HepG2 (cell line): ENCODE measurements around the gene REPIN1. TPM values are rescaled to one million over a fixed set of nuclear protein-coding genes. Genes with fewer than 3 reads are reported as not detected.

ENCODE experiments used
- BHLHE40 ChIP-seq: IDR thresholded peaks from 2 replicates; pipeline ENCODE4 v1.6.1; 2011; ENCODE audit warnings: low read length, improper control_type of control experiment
- HNRNPK ChIP-seq: fragments of 200-400 bp; formaldehyde crosslinking; IDR thresholded peaks from 2 replicates; pipeline ENCODE4 v1.6.1; 2018; ENCODE audit warnings: low read length, low read depth, moderate library complexity, mild to moderate bottlenecking; ENCODE audit not compliant: poor library complexity, severe bottlenecking
- KAT2B ChIP-seq: fragments of 150-350 bp; IDR thresholded peaks from 2 replicates; pipeline ENCODE4 v1.6.1; 2014; ENCODE audit warnings: low read depth, low read length, borderline replicate concordance
- MED13 ChIP-seq: sonication (generic); formaldehyde crosslinking; IDR thresholded peaks from 2 replicates; pipeline ENCODE4 v1.5.0; 2020; ENCODE audit warnings: missing genetic modification reagents
- PRPF4 ChIP-seq: fragments of 200-400 bp; formaldehyde crosslinking; IDR thresholded peaks from 2 replicates; pipeline ENCODE4 v1.6.1; 2016; ENCODE audit warnings: low read length, low read depth; ENCODE audit not compliant: poor library complexity, severe bottlenecking
- RFXAP ChIP-seq: sonication (generic); formaldehyde crosslinking; IDR thresholded peaks from 2 replicates; pipeline ENCODE4 v1.4.0; 2020; ENCODE audit warnings: missing genetic modification reagents, borderline replicate concordance
- SETDB1 ChIP-seq: sonication (generic); formaldehyde crosslinking; IDR thresholded peaks from 2 replicates; pipeline ENCODE4 v1.5.1; 2020; ENCODE audit warnings: missing genetic modification reagents, mild to moderate bottlenecking, borderline replicate concordance
- SKI ChIP-seq: fragments of 450-650 bp; IDR thresholded peaks from one replicate; pipeline ENCODE4 v1.6.1; 2018; ENCODE audit warnings: mild to moderate bottlenecking; ENCODE audit not compliant: partially characterized antibody
- SMYD3 ChIP-seq: sonication (generic); formaldehyde crosslinking; IDR thresholded peaks from 2 replicates; pipeline ENCODE4 v1.8.1; 2023; ENCODE audit warnings: mild to moderate bottlenecking, missing genetic modification reagents
- SOX6 ChIP-seq, 2 experiments: fragments of 450-650 bp in 1 of 2; sonication (generic) in 1 of 2; formaldehyde crosslinking in 1 of 2; IDR thresholded peaks; 2 replicates each; pipeline versions ENCODE4 v1.4.0 to v1.6.1; 2017 to 2020; ENCODE audit warnings: antibody characterized with exemption in 1 of 2, mild to moderate bottlenecking in 1 of 2, missing genetic modification reagents in 1 of 2
- TBL1XR1 ChIP-seq: fragments of 150-350 bp; IDR thresholded peaks from 2 replicates; pipeline ENCODE4 v1.6.1; 2014; ENCODE audit warnings: borderline replicate concordance, low read length; ENCODE audit not compliant: partially characterized antibody
- ZNF160 ChIP-seq: sonication (generic); formaldehyde crosslinking; IDR thresholded peaks from 2 replicates; pipeline ENCODE4 v1.8.0; 2022; ENCODE audit warnings: mild to moderate bottlenecking, inconsistent platforms, missing genetic modification reagents
- ZNF446 ChIP-seq: sonication (generic); formaldehyde crosslinking; IDR thresholded peaks from 2 replicates; pipeline ENCODE4 v1.5.0; 2020; ENCODE audit warnings: mild to moderate bottlenecking, missing genetic modification reagents
- ZNF496 ChIP-seq: sonication (generic); formaldehyde crosslinking; IDR thresholded peaks from 2 replicates; pipeline ENCODE4 v1.8.1; 2023; ENCODE audit warnings: mild to moderate bottlenecking, moderate library complexity, missing genetic modification reagents; ENCODE audit not compliant: insufficient replicate concordance
- ZNF562 ChIP-seq: sonication (generic); formaldehyde crosslinking; IDR thresholded peaks from 2 replicates; pipeline ENCODE4 v1.8.0; 2022; ENCODE audit warnings: missing genetic modification reagents, borderline replicate concordance
- ZNF607 ChIP-seq: sonication (generic); formaldehyde crosslinking; IDR thresholded peaks from 2 replicates; pipeline ENCODE4 v1.5.1; 2020; ENCODE audit warnings: missing genetic modification reagents, mild to moderate bottlenecking, borderline replicate concordance
- ZNF772 ChIP-seq: sonication (generic); formaldehyde crosslinking; IDR thresholded peaks from 2 replicates; pipeline ENCODE4 v1.5.0; 2020; ENCODE audit warnings: mild to moderate bottlenecking, missing genetic modification reagents
- ZNF776 ChIP-seq: sonication (generic); formaldehyde crosslinking; IDR thresholded peaks from 2 replicates; pipeline ENCODE4 v1.4.0; 2020; ENCODE audit warnings: mild to moderate bottlenecking, missing genetic modification reagents
- polyA plus RNA-seq, 8 experiments: library from polyadenylated mRNA; depleted of rRNA in 3 of 8; stranded (reverse) in 7 of 8; unstranded in 1 of 8; fragments of >200 nt; fragmentation: Illumina TruSeq in 4 of 8; extraction: Trizol in 4 of 8; gene quantifications; 2 replicates each; pipeline versions ENCODE4 v1.2.1 to v1.2.3, GENCODE V29; 2011 to 2016; ENCODE audit warnings: low read depth in 4 of 8, missing spikeins in 1 of 8, mixed read lengths in 1 of 8; ENCODE audit not compliant: insufficient read depth in 1 of 8
- total RNA-seq, 5 experiments: library from RNA; depleted of rRNA; stranded (reverse); fragments of >200 nt; fragmentation: Illumina TruSeq; extraction: Trizol; gene quantifications; 2 replicates each; pipeline ENCODE4 v1.2.3, GENCODE V29; 2016; ENCODE audit warnings: low read depth in 1 of 5
- TF ChIP-seq, protein P1 (sequence below): sonication (generic); formaldehyde crosslinking; conservative IDR thresholded peaks from 2 replicates; pipeline ENCODE4 v1.8.1; 2023; ENCODE audit warnings: missing genetic modification reagents
- TF ChIP-seq, protein P2 (sequence below): IDR thresholded peaks from 2 replicates; pipeline ENCODE4 v1.6.1; 2016; ENCODE audit warnings: missing compliant biosample characterization, missing genetic modification reagents, borderline replicate concordance
- TF ChIP-seq, protein P3 (sequence below): sonication (generic); formaldehyde crosslinking; IDR thresholded peaks from 2 replicates; pipeline ENCODE4 v1.5.0; 2020; ENCODE audit warnings: mild to moderate bottlenecking, missing genetic modification reagents
- TF ChIP-seq, protein P4 (sequence below): sonication (generic); formaldehyde crosslinking; IDR thresholded peaks from 2 replicates; pipeline ENCODE4 v1.5.0; 2020; ENCODE audit warnings: missing genetic modification reagents, mild to moderate bottlenecking, borderline replicate concordance

Gene REPIN1
- total and polyA plus RNA-seq, 2 of the 13 experiments (the other 11 are each of a cell fraction or from before 2014, with no cell fraction given) = 69.9 to 108 TPM

DNA sequence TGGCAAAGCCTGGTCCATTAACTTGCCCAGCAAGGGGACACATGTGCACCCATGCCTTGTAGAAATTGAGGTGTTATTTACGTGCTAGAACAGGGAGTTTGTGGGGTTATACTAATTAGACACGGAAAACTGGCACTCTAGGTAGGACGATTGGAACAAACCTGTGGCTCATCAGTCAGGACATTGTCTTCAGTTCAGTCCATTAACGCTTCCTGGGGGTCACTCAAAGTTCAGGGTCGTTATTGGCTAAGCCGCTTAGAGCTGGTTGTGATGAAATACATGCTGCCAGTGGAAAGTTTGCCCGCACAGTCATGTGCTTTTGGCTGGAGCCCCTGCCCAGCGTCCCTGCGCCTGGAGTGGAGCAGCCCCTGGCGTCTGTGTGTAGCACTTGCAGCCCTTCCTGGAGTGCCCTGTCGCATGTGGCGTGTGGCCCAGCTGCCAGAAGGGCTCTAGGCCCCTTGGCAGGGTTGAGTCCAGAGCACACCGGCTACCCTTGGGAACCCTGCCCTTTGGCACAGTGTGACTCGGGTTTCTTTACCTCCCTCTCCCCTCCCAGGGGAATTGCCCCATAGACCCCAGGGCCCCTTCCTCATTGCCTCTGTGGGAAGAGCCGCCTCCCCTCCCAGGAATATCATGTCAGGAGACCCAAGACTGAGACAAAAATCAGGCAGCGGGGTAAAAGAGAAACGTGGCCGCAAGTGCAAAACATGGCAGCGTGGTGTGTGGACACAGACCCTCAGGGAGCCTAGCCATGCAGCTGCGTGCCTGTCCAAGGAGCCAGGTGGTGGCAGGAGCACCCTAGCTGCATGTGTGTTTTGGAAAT is 20.3 kb downstream of the REPIN1 start (continued):
- TF ChIP-seq SKI (peak; percentile 93), RFXAP (CRISPR knock-in tag) (peak; percentile 96; the same call in 1 of the 2 replicates), ZNF160 (CRISPR knock-in tag) (peak; percentile 87; the same call in 1 of the 2 replicates), PRPF4 (no peak), ZNF776 (CRISPR knock-in tag) (peak; percentile 86; the same call in 1 of the 2 replicates), SETDB1 (CRISPR knock-in tag) (no peak), ZNF562 (CRISPR knock-in tag) (no peak), ZNF772 (CRISPR knock-in tag) (peak; percentile 62; the same call in 1 of the 2 replicates), ZNF446 (CRISPR knock-in tag) (no peak), ZNF496 (CRISPR knock-in tag) (no peak), KAT2B (no peak), ZNF607 (CRISPR knock-in tag) (peak; percentile 90), TBL1XR1 (peak; percentile 88), MED13 (CRISPR knock-in tag) (peak; percentile 96), SOX6 (IDR thresholded peaks at IDR 0.05) (no peak), SOX6 (CRISPR knock-in tag; IDR thresholded peaks at IDR 0.05) (peak; percentile 98), SMYD3 (CRISPR knock-in tag) (peak; percentile 88; the same call in 1 of the 2 replicates), BHLHE40 (peak; percentile 77), HNRNPK (no peak)
- TF ChIP-seq, protein P1, sequence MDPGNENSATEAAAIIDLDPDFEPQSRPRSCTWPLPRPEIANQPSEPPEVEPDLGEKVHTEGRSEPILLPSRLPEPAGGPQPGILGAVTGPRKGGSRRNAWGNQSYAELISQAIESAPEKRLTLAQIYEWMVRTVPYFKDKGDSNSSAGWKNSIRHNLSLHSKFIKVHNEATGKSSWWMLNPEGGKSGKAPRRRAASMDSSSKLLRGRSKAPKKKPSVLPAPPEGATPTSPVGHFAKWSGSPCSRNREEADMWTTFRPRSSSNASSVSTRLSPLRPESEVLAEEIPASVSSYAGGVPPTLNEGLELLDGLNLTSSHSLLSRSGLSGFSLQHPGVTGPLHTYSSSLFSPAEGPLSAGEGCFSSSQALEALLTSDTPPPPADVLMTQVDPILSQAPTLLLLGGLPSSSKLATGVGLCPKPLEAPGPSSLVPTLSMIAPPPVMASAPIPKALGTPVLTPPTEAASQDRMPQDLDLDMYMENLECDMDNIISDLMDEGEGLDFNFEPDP (CRISPR knock-in tag) = no peak
- TF ChIP-seq, protein P2, sequence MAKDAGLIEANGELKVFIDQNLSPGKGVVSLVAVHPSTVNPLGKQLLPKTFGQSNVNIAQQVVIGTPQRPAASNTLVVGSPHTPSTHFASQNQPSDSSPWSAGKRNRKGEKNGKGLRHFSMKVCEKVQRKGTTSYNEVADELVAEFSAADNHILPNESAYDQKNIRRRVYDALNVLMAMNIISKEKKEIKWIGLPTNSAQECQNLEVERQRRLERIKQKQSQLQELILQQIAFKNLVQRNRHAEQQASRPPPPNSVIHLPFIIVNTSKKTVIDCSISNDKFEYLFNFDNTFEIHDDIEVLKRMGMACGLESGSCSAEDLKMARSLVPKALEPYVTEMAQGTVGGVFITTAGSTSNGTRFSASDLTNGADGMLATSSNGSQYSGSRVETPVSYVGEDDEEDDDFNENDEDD (CRISPR knock-in tag) = peak; percentile 69; the same call in 1 of the 2 replicates
- TF ChIP-seq, protein P3, sequence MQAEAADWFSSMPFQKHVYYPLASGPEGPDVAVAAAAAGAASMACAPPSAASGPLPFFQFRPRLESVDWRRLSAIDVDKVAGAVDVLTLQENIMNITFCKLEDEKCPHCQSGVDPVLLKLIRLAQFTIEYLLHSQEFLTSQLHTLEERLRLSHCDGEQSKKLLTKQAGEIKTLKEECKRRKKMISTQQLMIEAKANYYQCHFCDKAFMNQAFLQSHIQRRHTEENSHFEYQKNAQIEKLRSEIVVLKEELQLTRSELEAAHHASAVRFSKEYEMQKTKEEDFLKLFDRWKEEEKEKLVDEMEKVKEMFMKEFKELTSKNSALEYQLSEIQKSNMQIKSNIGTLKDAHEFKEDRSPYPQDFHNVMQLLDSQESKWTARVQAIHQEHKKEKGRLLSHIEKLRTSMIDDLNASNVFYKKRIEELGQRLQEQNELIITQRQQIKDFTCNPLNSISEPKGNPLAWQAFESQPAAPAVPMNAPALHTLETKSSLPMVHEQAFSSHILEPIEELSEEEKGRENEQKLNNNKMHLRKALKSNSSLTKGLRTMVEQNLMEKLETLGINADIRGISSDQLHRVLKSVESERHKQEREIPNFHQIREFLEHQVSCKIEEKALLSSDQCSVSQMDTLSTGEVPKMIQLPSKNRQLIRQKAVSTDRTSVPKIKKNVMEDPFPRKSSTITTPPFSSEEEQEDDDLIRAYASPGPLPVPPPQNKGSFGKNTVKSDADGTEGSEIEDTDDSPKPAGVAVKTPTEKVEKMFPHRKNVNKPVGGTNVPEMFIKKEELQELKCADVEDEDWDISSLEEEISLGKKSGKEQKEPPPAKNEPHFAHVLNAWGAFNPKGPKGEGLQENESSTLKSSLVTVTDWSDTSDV (CRISPR knock-in tag) = 0 out of 2 replicates have a peak, but pooled peaks have one; percentile 30
- TF ChIP-seq, protein P4, sequence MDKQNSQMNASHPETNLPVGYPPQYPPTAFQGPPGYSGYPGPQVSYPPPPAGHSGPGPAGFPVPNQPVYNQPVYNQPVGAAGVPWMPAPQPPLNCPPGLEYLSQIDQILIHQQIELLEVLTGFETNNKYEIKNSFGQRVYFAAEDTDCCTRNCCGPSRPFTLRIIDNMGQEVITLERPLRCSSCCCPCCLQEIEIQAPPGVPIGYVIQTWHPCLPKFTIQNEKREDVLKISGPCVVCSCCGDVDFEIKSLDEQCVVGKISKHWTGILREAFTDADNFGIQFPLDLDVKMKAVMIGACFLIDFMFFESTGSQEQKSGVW (CRISPR knock-in tag) = no peak
